Measurements from ENCODE around the gene CRYZL1.
"Not testable (repeated sequence)": the region's sequence is repeated elsewhere in the genome, so short reads cannot be mapped to it uniquely, and the experiment has no call there.

CRYZL1 gene

DNA sequence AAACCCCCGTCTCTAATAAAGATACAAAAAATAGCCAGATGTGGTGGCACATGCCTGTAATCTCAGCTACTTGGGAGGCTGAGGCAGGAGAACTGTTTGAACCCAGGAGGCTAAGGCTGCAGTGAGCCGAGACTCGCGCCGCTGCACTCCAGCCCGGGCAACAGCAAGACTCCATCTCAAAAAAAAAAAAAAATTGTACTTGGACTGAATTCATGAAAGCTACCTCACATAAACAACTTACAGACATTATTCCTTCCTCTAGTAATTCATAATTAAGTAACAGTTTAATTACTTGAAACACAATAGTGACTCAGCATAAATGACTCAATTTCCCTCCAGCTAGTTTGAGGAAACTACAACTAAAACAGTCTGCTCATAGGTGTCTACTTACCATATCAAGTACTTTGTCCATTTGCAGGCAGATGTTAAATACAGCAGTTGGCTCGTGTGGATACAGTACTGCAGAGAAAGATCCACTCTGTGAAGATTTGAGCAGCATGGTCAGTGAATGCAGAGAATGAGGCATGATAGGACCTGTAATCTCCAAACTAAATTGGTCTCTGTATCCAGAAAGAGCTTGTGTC, 62.5 kb downstream of the CRYZL1 start:
- Histone ChIP-seq H3K4me3 (ENCODE audit: low read depth in 1 of 2, low read length in 2 of 2) (no peak overlapping the region), H3K79me2 (ENCODE audit: insufficient read depth, low read length) (peaks cover 10% of the 10 kb centered on the region; the same call in 1 of the 2 replicates), H3K9ac (ENCODE audit: low read depth, low read length) (no peak overlapping the region), H3K4me2 (ENCODE audit: insufficient read depth, low read length) (no peak overlapping the region), H3K27me3 (ENCODE audit: insufficient read depth, low read length, poor library complexity) (no peaks in the 10 kb centered on the region), H3K4me1 (ENCODE audit: insufficient read depth, low read length) (no peaks in the 10 kb centered on the region), H3K9me3 (ENCODE audit: insufficient read depth, low read length, severe bottlenecking) (no peaks in the 10 kb centered on the region), H3K36me3 (ENCODE audit: insufficient read depth, low read length) (peaks cover 76% of the 10 kb centered on the region), H4K20me1 (ENCODE audit: insufficient read depth, low read length) (no peaks in the 10 kb centered on the region; the same call in 1 of the 2 replicates), H3K27ac (ENCODE audit: low read length) (no peak overlapping the region), H2AFZ (ENCODE audit: low read depth, low read length) (no peak overlapping the region)
- TF ChIP-seq EZH2 (IDR thresholded peaks at IDR 0.05; ENCODE audit: borderline replicate concordance, low read depth, low read length, severe bottlenecking): no peak
- TF ChIP-seq, protein P1, sequence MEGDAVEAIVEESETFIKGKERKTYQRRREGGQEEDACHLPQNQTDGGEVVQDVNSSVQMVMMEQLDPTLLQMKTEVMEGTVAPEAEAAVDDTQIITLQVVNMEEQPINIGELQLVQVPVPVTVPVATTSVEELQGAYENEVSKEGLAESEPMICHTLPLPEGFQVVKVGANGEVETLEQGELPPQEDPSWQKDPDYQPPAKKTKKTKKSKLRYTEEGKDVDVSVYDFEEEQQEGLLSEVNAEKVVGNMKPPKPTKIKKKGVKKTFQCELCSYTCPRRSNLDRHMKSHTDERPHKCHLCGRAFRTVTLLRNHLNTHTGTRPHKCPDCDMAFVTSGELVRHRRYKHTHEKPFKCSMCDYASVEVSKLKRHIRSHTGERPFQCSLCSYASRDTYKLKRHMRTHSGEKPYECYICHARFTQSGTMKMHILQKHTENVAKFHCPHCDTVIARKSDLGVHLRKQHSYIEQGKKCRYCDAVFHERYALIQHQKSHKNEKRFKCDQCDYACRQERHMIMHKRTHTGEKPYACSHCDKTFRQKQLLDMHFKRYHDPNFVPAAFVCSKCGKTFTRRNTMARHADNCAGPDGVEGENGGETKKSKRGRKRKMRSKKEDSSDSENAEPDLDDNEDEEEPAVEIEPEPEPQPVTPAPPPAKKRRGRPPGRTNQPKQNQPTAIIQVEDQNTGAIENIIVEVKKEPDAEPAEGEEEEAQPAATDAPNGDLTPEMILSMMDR (IDR thresholded peaks at IDR 0.05; ENCODE audit: borderline replicate concordance, extremely low read depth, low read length, poor library complexity, severe bottlenecking): no peak
- ATAC-seq (ENCODE audit: insufficient read depth, low read depth): peak; percentile 52
- DNase-seq: no peak

GRCh38 chr21:33578214-33578613, 63.3 kb downstream of the CRYZL1 start:
- no peak overlapping the region for H2AFZ ChIP-seq (ENCODE audit: low read depth, low read length)
- no peak overlapping the region for H3K4me3 ChIP-seq (ENCODE audit: low read depth in 1 of 2, low read length in 2 of 2)
- ATAC-seq (ENCODE audit: insufficient read depth, low read depth) (no peak), DNase-seq (no peak)
- peaks cover 8% of the 10 kb centered on the region; the same call in 1 of the 2 replicates for H3K79me2 ChIP-seq (ENCODE audit: insufficient read depth, low read length)
- no peaks in the 10 kb centered on the region for H3K9me3 ChIP-seq (ENCODE audit: insufficient read depth, low read length, severe bottlenecking)
- H3K36me3 ChIP-seq (ENCODE audit: insufficient read depth, low read length): peaks cover 79% of the 10 kb centered on the region
- H3K27me3 ChIP-seq (ENCODE audit: insufficient read depth, low read length, poor library complexity): no peaks in the 10 kb centered on the region
- H3K4me2 ChIP-seq (ENCODE audit: insufficient read depth, low read length): no peak overlapping the region
- no peak overlapping the region for H3K9ac ChIP-seq (ENCODE audit: low read depth, low read length)
- no peaks in the 10 kb centered on the region for H3K4me1 ChIP-seq (ENCODE audit: insufficient read depth, low read length)
- no peak overlapping the region for H3K27ac ChIP-seq (ENCODE audit: low read length)
- H4K20me1 ChIP-seq (ENCODE audit: insufficient read depth, low read length): peaks cover 2% of the 10 kb centered on the region; the same call in 1 of the 2 replicates
- TF ChIP-seq EZH2 (IDR thresholded peaks at IDR 0.05; ENCODE audit: borderline replicate concordance, low read depth, low read length, severe bottlenecking): no peak
- TF ChIP-seq, protein P1 (IDR thresholded peaks at IDR 0.05; ENCODE audit: borderline replicate concordance, extremely low read depth, low read length, poor library complexity, severe bottlenecking): no peak

DNA sequence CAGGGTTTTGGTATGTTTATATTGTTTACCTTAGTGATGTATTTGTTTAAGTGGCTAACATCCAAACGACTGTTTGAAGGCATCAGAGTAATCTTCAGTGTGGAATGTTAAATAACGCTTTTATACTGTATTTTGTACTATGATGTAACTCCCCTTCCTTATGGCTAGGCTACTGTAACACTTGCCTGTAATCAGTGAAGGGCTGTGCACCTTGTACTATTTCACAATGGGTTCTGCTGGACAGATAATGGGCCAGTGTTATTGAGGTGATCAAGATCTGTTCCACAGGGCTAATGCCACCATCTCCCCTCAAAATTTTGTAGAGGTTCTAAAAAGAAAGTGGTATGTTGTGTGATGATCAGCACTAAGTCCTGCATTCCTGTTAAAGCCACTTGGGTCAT, 64.8 kb downstream of the CRYZL1 start:
- DNase-seq; H3K27me3 ChIP-seq (ENCODE audit: insufficient read depth, low read length, poor library complexity); H4K20me1 ChIP-seq (ENCODE audit: insufficient read depth, low read length); H3K4me1 ChIP-seq (ENCODE audit: insufficient read depth, low read length); H3K27ac ChIP-seq (ENCODE audit: low read length); H3K4me3 ChIP-seq (ENCODE audit: low read depth in 1 of 2, low read length in 2 of 2); H3K9me3 ChIP-seq (ENCODE audit: insufficient read depth, low read length, severe bottlenecking); H3K4me2 ChIP-seq (ENCODE audit: insufficient read depth, low read length); H3K9ac ChIP-seq (ENCODE audit: low read depth, low read length); H2AFZ ChIP-seq (ENCODE audit: low read depth, low read length): not testable (repeated sequence)
- peaks cover 16% of the 10 kb centered on the region for H3K79me2 ChIP-seq (ENCODE audit: insufficient read depth, low read length)
- peaks cover 81% of the 10 kb centered on the region for H3K36me3 ChIP-seq (ENCODE audit: insufficient read depth, low read length)
- 0 out of 3 replicates have a peak, but pooled peaks have one; percentile 6 for ATAC-seq (ENCODE audit: insufficient read depth, low read depth)

DNA sequence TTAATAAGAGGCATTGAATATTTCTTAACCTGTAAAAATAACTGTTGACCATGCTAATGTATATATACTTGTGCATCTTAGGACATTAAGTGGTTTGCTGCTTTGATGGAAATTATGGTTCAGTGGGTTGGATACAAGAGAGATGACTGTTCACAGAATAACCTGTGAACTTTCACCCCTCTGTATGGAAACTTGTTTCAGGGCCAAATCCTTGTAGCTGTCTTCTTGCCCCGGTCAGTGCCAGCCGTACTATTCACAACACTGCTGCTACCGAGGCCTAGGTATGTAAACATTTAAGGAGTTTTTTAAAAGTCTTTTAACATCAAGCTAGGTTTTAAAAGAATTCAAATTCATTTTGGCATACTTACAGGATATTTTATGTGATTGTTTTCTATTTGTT, 69.2 kb downstream of the CRYZL1 start:
- H3K4me3 ChIP-seq (ENCODE audit: low read depth in 1 of 2, low read length in 2 of 2): no peak overlapping the region
- ATAC-seq (ENCODE audit: insufficient read depth, low read depth) (no peak), DNase-seq (no peak)
- peaks cover 97% of the 10 kb centered on the region for H3K36me3 ChIP-seq (ENCODE audit: insufficient read depth, low read length)
- H3K9me3 ChIP-seq (ENCODE audit: insufficient read depth, low read length, severe bottlenecking): no peaks in the 10 kb centered on the region
- H2AFZ ChIP-seq (ENCODE audit: low read depth, low read length): no peak overlapping the region
- peaks cover 22% of the 10 kb centered on the region; the same call in 1 of the 2 replicates for H4K20me1 ChIP-seq (ENCODE audit: insufficient read depth, low read length)
- no peaks in the 10 kb centered on the region for H3K27me3 ChIP-seq (ENCODE audit: insufficient read depth, low read length, poor library complexity)
- no peak overlapping the region for H3K27ac ChIP-seq (ENCODE audit: low read length)
- H3K4me1 ChIP-seq (ENCODE audit: insufficient read depth, low read length): no peaks in the 10 kb centered on the region
- no peak overlapping the region for H3K9ac ChIP-seq (ENCODE audit: low read depth, low read length)
- H3K4me2 ChIP-seq (ENCODE audit: insufficient read depth, low read length): no peak overlapping the region
- TF ChIP-seq, protein P1 (IDR thresholded peaks at IDR 0.05; ENCODE audit: borderline replicate concordance, extremely low read depth, low read length, poor library complexity, severe bottlenecking): no peak
- no peak for TF ChIP-seq EZH2 (IDR thresholded peaks at IDR 0.05; ENCODE audit: borderline replicate concordance, low read depth, low read length, severe bottlenecking)
- peaks cover 36% of the 10 kb centered on the region for H3K79me2 ChIP-seq (ENCODE audit: insufficient read depth, low read length)
